CD4-positive, alpha-beta T cell treated with Interleukin-2 at 100 ng/mL for 4 hours (primary cell): ENCODE data around the gene NKD2.
"Not testable (repeated sequence)": the region's sequence is repeated elsewhere in the genome, so short reads cannot be mapped to it uniquely, and the experiment has no call there.

Source experiments
- DNase-seq: peaks from one replicate; pipeline ENCODE4 v3.0.0-alpha.2; 2020; ENCODE audit warnings: low spot score

NKD2 gene

DNA sequence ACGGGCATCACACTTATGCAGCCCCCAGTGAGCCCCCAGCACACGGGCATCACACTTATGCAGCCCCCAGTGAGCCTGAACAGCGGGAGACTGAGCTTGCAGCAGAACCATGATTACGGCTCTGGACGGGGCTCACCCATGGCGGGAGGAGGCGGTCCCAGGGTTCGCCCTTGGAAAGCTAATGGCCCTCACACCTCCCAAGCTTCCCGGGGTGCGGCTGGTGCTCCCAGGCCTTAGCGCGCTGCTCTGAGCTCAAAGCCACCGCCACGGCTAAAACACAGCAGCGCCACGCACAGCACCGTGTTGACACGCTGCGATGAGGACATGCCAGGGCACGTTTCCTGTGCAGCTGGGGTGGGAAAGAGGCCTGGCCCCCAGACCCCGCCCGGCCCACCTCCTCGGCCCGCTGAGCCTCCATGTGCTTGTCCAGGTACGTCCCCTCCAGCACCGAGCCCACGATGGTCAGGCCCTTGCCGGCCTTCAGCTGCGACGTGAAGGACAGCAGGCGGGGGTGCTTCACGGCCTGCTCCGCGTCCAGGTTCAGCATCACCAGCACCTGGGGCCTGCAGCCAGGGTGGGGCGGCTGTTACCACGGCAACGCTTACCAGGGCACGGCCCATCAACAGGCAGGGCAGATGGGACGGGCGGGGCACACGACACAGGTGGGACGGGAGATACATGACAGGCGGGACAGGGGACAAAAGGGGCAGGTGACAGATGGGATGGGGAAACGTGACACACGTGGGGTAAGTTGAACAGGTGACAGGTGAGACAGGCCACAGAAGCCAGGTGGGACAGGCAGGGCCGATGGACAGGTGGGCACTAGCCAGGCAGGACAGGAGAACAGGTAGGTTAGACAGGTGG, 64.9 kb downstream of the NKD2 start:
- DNase-seq: no peak

DNA sequence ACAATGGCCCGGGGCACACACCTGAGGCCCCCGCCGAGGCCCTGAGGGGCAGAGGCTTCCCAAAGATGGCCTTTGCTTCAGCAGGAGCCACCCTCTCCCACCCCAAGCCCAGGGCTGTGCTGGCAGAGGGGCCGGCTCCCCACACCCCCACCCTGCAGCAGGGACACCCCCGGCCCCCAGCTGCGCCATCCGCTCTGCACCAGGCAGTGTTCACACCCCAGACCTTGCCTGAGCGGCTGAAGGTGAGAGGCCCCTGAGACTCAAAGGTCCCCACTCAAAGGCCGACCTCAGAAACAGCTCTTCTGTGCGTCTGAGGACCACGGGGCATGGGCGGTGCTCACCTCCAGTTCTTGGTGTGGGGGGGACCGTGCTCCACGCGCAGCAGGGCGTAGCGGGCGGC, 65.6 kb downstream of the NKD2 start:
- DNase-seq: no peak

DNA sequence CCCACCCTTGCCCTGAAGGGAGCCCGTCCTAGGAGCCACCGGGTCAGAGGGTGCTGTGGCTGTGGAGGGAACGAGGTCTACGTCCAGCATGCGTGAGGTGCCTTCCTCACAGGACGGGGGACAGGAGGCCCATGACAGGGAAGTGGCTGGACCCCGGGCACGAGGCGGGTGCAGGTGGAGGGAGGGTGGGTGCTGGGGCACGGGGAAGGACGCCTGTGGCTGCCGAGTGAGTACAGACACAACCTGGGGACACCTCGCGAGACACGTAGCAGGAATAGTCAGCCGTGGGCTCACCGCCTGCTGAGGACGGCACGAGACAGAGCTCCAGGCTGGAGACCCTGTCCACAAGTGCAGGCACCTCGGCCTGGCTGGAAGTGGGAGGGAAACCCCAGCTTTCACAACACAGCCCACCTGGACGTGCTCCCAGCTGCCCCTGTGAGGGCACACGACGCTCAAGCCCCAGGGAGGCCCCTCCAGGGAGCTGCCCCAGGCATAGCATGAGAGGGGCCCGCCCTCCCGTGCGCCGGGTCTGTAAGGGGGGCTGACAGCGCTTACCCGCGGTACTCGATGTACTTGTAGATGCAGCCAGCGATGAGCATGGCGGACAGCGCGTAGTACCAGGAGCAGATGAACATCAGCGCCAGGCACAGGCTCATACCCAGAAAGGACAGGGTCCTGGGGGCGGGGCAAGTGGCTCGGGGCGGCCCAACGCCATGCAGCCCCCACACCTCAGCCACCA, 66.4 kb downstream of the NKD2 start:
- no peak for DNase-seq

- DNase-seq: no peak
These were observed 66.9 kb downstream of the NKD2 start for GRCh38 chr5:1075555-1075881.

DNA sequence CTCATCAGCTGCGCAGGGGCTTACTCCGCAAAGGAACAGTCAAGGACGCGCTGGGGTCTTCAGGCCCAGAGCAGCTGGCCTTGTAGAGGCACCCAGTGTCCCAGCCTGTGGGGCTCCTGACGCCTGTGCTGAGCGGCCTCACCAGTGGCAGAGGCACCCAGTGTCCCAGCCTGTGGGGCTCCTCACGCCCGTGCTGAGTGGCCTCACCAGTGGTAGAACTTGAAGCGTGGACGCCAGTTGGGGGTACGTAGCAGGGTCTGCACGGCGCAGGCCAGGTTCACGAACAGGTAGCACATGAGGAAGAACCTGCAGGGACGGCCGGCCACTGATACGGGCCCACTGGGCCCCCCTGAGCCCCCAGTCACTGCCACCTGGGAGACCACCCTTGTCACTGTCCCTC, 67.3 kb downstream of the NKD2 start:
- no peak for DNase-seq

DNA sequence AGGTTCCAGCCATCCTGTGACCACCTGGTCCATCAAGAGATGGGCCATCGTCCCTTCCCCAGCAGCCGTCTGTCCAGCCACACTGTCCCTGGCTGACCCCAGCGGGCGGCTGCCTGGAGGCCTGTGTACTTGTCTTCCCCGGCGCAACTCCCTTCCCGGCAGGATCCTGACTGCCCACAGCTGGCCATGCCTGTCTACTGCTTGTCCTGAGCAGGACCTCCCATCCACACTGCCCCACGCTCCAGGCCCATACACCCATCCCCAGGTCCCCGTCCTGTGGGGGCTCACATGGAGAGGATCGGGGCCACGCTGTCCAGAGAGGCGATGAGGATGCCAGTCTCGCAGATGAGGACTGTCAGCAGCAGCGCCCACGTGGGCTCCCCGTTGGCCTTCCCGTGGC, 67.8 kb downstream of the NKD2 start:
- no peak for DNase-seq

GRCh38 chr5:1077026-1077425, 68.4 kb downstream of the NKD2 start:
- DNase-seq: no peak

DNA sequence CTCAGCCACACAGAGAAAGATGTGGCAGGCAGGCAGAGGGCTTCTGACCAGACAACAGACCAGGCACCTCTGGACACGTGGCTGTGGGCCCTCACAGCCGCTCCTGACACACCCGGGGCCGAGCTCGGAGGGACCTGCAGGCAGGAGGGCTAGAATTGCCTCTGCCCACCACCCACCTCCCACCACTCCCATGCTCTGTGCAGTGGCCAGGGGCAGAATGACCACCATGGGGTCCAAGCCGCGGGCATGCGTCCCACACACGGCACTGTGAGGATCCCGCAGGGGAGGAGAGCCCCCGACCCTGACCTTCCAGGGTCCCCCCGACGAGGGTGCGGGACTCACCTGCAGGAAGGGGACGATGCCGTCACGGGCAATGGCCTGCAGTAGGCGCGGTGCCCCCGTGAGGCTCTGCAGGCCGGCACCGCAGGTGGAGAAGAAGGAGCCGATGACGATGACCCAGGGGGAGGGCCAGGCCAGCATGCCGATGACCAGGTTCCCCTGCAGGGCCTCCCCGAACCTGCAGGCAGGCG, 69.0 kb downstream of the NKD2 start:
- DNase-seq: no peak

- no peak for DNase-seq
These were observed 69.6 kb downstream of the NKD2 start for GRCh38 chr5:1078206-1078605.

DNA sequence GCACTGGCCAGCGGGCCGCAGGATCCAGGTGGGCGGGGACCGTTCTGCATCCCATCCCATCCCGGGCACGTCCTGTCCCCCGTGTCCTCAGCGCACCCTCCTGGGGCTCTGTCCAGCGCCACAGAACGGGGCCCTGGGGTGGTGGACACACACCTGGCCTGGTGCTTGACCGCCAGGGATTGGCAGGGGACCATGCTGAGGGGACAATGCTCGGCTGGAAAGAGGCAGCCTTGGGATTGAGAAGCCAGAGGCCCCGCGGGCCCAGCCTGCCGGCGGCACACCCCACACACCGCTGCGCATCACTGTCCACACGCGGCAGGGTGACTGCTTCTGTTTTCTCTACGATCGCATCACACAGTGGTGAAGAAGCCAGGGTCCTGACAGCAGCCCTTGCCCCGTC, 70.2 kb downstream of the NKD2 start:
- no peak for DNase-seq

DNA sequence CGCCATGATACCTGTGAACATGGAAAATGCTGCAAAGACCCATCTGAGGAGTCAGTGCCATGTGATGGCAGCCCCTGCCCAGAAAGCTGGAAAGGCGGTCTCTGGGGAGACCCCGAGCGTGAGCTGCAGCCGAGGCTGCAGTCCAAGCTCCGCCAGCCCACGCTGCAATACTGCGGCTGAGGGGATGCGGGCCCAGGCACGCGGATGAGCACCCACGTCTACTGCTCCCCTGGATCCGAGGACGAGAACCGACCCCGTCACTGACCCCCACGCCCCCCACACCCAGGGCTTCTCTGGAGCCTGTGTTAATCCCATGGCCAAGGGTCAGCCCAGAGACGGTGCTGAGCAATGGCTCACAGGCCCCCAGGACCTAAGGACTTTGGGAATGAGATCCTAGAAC, 70.9 kb downstream of the NKD2 start:
- no peak for DNase-seq

DNA sequence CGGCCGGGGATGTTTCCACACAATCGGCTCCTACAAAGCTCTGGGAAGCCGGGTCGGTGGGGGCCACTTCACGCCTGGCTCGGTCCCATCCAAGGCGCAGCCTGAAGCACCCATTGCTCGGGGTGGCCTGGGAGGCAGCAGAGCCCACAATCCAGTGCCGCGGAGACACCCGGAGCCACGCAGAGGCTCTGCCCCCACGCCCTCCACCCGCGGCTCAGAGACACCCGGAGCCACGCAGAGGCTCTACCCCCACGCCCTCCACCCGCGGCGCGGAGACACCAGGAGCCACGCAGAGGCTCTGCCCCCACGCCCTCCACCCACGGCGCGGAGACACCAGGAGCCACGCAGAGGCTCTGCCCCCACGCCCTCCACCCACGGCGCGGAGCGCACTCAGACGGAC, 71.4 kb downstream of the NKD2 start:
- DNase-seq: no peak

GRCh38 chr5:1080432-1080831, 71.8 kb downstream of the NKD2 start:
- no peak for DNase-seq

- DNase-seq: no peak
These were observed 72.9 kb downstream of the NKD2 start for GRCh38 chr5:1081519-1081918.

GRCh38 chr5:1083026-1083425, 74.4 kb downstream of the NKD2 start:
- DNase-seq: not testable (repeated sequence)

GRCh38 chr5:1083823-1084605, 75.4 kb downstream of the NKD2 start:
- DNase-seq: no peak

- no peak for DNase-seq
These were observed 76.8 kb downstream of the NKD2 start for GRCh38 chr5:1085391-1085790.

GRCh38 chr5:1086137-1086536, 77.5 kb downstream of the NKD2 start:
- no peak for DNase-seq

GRCh38 chr5:1086871-1087270, 78.3 kb downstream of the NKD2 start:
- DNase-seq: no peak

- no peak for DNase-seq
These were observed 78.8 kb downstream of the NKD2 start for GRCh38 chr5:1087428-1087827.

DNA sequence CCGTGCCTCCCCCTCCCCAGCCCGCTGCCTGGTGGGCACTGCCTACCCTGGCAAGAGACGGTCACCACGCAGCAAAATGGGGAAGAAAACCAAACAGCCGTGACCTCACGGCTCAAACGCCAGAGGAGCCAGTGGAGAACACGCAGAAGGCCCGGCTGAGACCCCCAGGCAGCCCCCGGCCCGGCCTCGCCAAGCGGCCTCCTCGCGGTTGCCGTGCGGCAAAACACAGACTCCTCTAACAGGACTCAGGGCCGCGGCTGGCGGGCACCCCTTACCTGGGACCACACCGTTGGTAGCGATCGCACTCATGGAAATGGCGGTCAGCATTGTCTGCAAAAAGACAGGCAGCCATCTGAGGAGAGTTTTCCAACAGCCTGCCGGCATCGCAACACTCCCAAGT, 79.4 kb downstream of the NKD2 start:
- no peak for DNase-seq
